Ureter (tissue), 1 donor: ENCODE results near the gene PTAR1. TPM values are rescaled to one million over a fixed set of nuclear protein-coding genes. Genes with fewer than 3 reads are reported as not detected.

ENCODE experiments used
- DNase-seq: peaks from one replicate; pipeline ENCODE4 v3.0.0-alpha.2; 2020; ENCODE audit warnings: low spot score
- total RNA-seq: library from RNA; stranded (reverse); gene quantifications from one replicate; pipeline ENCODE4 v1.2.4, GENCODE V29; 2023
- donor health status: DM: yes; HTN: yes; CAD: no.

PTAR1 gene
- total RNA-seq, 1 donor from 2014 or later: 66.9 TPM

DNA sequence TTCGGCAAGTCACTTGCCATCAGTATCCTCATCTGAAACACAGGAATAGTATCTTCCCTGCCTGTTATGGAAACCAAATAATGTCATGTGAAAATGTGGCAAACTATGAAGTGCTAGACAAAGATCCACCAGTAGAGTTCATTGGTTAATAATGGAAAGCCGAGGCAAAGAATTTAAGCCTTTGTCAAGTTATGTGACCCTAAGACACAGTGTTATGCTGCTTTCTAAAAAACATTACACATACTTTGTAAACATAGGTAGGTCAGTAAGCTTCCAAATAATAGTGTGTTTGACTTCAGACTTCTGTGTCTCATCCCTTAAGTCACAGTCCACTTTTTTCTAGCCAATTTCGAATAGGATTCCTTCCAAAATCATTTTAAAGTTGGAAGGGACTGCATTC is 6.0 kb downstream of the PTAR1 start:
- DNase-seq: no peak

GRCh38 chr9:69750085-69750484 is 9.7 kb downstream of the PTAR1 start:
- no peak for DNase-seq

- no peak for DNase-seq
These were observed 11.5 kb downstream of the PTAR1 start for GRCh38 chr9:69748304-69748703.

- DNase-seq: no peak
These were observed 12.8 kb downstream of the PTAR1 start for GRCh38 chr9:69746859-69747560.

DNA sequence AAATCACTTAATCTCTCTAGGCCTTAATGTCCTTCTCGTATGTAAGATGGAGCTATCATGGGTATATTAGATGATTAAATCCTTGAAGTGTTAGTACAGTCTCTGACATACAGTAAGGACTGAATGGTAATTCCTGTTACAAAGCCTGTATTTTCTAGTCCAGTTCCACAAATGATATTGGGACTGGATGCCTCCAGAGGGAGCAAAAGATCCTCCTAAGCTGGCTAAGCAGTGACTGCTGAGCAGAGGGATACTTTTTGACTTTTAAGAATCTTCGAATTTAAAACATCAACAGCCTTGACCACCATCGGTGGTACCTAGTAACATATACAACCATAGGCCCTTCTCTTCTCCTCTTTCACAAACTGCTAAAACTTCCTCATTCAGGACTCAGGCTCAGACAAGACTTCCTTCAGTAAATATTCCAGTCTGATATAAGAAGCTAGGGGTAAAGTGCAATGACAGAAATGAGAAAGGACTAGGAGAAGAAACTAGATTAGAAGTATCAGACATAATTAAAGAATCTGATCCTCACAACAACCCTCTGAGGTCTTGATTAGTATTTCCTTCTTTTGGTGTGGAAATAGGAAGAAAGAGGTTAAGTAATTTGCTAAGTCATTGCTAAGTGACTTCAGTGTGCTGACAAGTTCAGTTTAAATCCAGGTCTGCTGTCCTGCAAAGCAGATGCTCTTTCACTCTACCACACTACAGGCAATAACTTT is 13.9 kb downstream of the PTAR1 start:
- DNase-seq: no peak

- DNase-seq: no peak
These were observed 15.0 kb downstream of the PTAR1 start for GRCh38 chr9:69744688-69745380.

DNA sequence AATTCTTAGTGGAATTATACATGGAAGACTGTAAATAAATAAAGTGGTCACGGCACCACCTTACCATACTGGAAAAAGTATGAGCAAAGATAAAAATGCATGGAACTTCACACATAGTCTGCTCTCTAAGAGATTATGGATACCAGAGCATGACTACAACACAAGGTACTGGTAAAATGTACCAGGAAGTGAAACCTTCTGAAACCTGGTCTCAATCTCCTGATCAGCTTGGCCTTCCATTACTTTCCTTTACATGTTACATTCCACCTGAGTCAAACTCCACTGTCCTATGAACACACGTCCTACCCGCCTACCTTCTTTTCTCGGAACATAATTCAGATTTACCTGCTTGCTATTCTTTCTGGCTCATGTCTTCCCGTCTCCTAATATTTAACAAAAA is 15.9 kb downstream of the PTAR1 start:
- no peak for DNase-seq

GRCh38 chr9:69740872-69741505 is 18.8 kb downstream of the PTAR1 start:
- DNase-seq: no peak

DNA sequence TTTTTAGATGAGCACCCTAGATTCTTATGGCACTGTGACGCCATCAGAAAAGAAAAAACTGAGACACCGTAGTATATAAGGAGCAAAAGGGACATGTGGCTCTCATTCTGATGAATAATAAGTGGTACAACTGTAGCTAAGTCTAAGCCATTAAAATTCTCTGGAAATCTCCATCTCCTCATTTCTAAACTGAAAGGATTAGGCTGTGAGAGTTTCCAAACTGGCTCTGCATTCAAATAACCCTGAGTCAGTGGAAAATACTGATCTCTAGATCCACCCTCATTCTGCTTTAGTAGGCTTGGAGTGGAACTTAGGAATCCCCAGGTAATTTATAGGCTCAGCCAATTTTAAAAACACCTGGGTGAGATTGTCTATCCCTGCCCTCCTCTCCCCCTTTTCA is 28.5 kb downstream of the PTAR1 start:
- DNase-seq: no peak

GRCh38 chr9:69719983-69720382 is 39.8 kb downstream of the PTAR1 start:
- DNase-seq: no peak

DNA sequence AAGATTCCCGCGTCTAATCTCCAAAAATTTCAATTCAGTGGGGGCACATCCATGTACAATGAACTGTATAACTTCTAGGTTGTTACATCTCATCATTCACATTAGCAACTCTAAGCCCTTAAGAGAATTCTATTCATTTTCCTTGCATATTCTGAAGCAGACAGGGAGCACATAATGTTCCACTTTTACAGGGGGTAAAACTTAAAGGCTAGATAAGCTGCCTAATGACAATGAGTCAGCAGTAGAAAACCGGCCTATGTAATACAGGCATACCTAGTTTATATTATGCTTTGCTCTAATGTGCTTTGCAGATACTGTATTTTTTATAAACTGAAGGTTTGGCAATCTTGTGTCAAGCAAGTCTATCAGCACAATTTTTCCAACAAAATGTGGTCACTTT is 40.4 kb downstream of the PTAR1 start:
- no peak for DNase-seq

DNA sequence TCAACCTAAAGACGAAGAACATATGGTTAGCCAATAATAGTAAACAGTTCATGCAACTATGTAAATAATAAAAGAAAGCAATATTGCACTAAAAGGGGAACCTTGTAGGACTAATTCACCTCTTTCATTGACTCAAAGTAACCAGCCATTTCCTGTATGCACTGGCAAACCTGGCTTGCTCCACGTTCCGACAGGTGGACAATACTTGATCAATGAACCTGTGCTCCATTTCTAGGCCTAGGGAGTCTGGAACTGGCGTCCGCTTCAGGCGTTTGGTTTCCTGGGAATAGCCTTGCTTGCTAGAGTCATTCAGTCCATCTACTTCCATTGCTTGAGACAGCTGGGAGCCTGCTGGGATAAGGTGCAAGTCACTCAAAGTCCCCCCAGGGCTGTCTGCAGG is 41.6 kb downstream of the PTAR1 start:
- DNase-seq: no peak

DNA sequence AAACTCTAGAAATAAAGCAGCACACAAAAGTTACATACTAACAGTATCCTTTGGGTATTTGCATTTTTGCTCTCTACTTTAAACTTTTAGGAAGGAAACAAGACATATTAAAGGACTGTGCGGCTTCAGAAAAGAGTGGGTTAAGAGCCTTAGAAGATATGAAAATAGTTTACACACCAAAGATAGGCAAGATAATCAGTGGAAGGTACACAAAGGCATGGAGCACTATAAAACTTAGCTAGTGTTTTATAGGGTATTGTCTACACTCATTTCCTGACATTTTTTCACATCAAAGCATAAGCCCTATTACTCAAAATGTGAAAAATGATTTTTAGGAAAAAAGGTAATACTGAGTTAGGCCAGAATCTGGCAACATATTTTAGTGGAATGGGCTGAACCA is 44.0 kb downstream of the PTAR1 start:
- DNase-seq: no peak

- no peak for DNase-seq
These were observed 44.7 kb downstream of the PTAR1 start for GRCh38 chr9:69715096-69715495.

GRCh38 chr9:69697475-69697874 is 62.3 kb downstream of the PTAR1 start:
- no peak for DNase-seq

DNA sequence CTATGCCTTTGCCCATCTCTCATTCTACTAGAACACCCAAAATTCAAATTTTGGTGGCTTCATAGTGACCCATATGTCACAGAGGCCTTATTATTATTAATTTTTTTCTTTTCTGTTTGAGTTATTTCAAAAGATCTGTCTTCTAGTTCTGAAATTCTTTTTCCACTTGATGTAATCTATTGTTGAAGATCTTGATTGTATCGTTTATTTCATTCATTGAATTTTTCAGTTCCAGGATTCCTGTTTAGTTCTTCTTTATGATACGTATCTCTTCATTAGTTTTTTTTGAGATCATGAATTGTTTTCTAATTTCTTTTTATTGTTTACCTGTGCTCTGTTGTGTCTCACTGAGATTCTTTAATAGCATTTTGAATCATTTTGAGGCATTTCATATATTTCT is 63.0 kb downstream of the PTAR1 start:
- DNase-seq: no peak

DNA sequence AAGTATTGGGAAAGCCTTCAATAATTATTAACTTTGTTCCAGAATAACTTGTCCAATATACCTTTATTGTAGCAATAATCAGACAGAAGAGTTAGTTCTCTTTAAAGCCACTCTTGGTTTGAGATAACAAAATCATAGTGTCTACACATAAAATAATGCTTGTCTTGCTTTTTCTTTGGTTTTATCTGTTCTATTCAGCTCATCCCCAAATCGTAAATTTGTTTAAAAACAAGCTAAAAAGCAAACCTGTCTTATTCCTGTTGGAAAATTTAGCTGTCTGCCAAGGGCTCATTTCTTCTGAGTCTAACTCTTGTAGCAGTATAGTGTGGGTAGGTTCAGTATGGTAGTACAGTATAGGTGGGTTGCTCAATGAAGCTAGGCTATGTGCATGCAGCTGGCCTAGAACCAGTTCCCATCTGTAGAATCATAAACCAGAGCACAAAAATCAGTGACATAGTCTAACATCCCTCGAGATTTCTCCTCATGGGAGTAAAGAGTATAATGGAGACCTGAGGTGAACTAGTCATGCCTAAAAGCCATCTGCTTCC is 69.7 kb downstream of the PTAR1 start:
- DNase-seq: no peak

DNA sequence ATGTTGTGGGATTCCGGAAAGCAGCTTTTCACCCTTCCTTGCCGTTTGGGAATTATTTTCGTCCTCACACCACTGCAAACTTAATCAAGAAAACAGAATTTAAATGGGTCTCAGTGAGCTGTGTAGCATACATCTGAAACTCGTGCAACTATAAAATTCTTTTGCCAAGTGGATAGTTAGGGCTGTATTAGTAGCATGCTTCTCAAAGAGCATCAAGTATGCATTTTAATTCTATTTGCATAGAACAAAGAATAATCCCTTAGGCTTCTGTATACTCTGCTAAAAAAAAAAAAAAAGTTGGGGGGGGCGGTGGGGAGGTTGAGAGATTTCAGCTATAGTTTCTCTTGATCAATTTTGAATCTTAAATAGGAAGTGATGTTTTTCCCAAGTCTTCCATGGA is 75.9 kb downstream of the PTAR1 start:
- DNase-seq: no peak

GRCh38 chr9:69678843-69679538 is 80.8 kb downstream of the PTAR1 start:
- no peak for DNase-seq

- DNase-seq: no peak
These were observed 81.9 kb downstream of the PTAR1 start for GRCh38 chr9:69677931-69678330.

GRCh38 chr9:69675563-69675962 is 84.2 kb downstream of the PTAR1 start:
- no peak for DNase-seq
